MM.1S (cell line): ENCODE data around the gene LOC128125822.

Experiments used
- DNase-seq: peaks from one replicate; pipeline ENCODE4 v3.0.0-alpha.2; 2015
- H2AFZ ChIP-seq: fragments of 300-600 bp; sonication (generic); 2 replicates; pipeline ENCODE4 v1.6.0; 2016; ENCODE audit warnings: antibody characterized with exemption, low read length
- H3F3A ChIP-seq: fragments of 300-600 bp; sonication (generic); 2 replicates; pipeline ENCODE4 v1.6.1; 2016; ENCODE audit warnings: mild to moderate bottlenecking, antibody characterized with exemption, low read length, moderate library complexity, mixed read lengths; ENCODE audit not compliant: insufficient read depth
- H3K27ac ChIP-seq: fragments of 300-600 bp; sonication (generic); 2 replicates; pipeline ENCODE4 v1.5.1; 2016; ENCODE audit warnings: mild to moderate bottlenecking, low read length
- H3K27me3 ChIP-seq: fragments of 300-600 bp; sonication (generic); replicated peaks from 2 replicates; pipeline ENCODE4 v1.6.0; 2016; ENCODE audit warnings: low read length; ENCODE audit not compliant: insufficient read depth
- H3K36me3 ChIP-seq: fragments of 300-600 bp; sonication (generic); replicated peaks from 2 replicates; pipeline ENCODE4 v1.6.1; 2016; ENCODE audit warnings: mild to moderate bottlenecking, low read length, mixed read lengths; ENCODE audit not compliant: insufficient read depth
- H3K4me1 ChIP-seq: fragments of 300-600 bp; sonication (generic); 2 replicates; pipeline ENCODE4 v1.6.1; 2016; ENCODE audit warnings: low read length, mixed read lengths
- H3K4me2 ChIP-seq: fragments of 300-600 bp; sonication (generic); 2 replicates; pipeline ENCODE4 v1.6.0; 2016; ENCODE audit warnings: low read depth, low read length
- H3K4me3 ChIP-seq: fragments of 300-600 bp; sonication (generic); 2 replicates; pipeline ENCODE4 v1.5.1; 2016; ENCODE audit warnings: low read length, mixed read lengths
- H3K79me2 ChIP-seq: fragments of 300-600 bp; sonication (generic); 2 replicates; pipeline ENCODE4 v1.6.1; 2016; ENCODE audit warnings: mixed run types, low read length, mixed read lengths
- H3K9ac ChIP-seq: fragments of 300-600 bp; sonication (generic); 2 replicates; pipeline ENCODE4 v1.6.1; 2016; ENCODE audit warnings: low read length, mixed read lengths
- H3K9me2 ChIP-seq: fragments of 300-600 bp; sonication (generic); replicated peaks from 2 replicates; pipeline ENCODE4 v1.6.1; 2016; ENCODE audit warnings: mild to moderate bottlenecking, low read length, mixed read lengths; ENCODE audit not compliant: insufficient read depth
- H3K9me3 ChIP-seq: fragments of 300-600 bp; sonication (generic); replicated peaks from 2 replicates; pipeline ENCODE4 v1.6.1; 2016; ENCODE audit warnings: mild to moderate bottlenecking, low read length, mixed read lengths; ENCODE audit not compliant: insufficient read depth
- H4K20me1 ChIP-seq: fragments of 300-600 bp; sonication (generic); 2 replicates; pipeline ENCODE4 v1.6.1; 2016; ENCODE audit warnings: mild to moderate bottlenecking, low read length, moderate library complexity, mixed read lengths; ENCODE audit not compliant: insufficient read depth
- EZH2 ChIP-seq: fragments of 300-600 bp; sonication (generic); optimal IDR thresholded peaks from 2 replicates; pipeline ENCODE3; 2017; ENCODE audit warnings: low read depth, mild to moderate bottlenecking, antibody characterized with exemption, low read length, mixed read lengths
- EZH2phosphoT487 ChIP-seq: fragments of 300-600 bp; sonication (generic); IDR thresholded peaks from 2 replicates; pipeline ENCODE4 v1.6.1; 2018; ENCODE audit warnings: antibody characterized with exemption, low read length
- TF ChIP-seq, protein P1 (sequence below): fragments of 300-600 bp; sonication (generic); IDR thresholded peaks from 2 replicates; pipeline ENCODE4 v1.5.1; 2016; ENCODE audit warnings: antibody characterized with exemption, low read length, mixed read lengths

Gene LOC128125822

DNA sequence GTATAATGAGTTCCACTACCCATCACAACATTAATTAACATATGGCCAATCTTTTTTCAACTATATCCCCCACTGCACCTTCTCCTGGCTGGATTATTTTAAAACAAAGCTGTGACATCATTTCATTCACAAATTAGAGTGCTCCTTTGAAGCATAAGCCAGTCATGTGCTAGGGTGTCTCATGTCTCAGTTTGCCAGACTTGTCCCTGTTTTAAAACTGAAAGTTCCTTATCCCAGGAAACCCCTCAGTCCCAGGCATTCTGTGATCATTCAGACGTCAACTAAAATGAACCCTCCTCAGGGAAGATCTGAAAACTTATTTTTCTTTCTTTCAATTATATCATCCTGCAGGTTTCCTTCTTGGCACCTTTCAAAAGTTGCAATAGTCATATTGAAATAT is 29.3 kb upstream of the LOC128125822 start:
- H3K4me1 ChIP-seq, result no peaks in the 10 kb centered on the region
- H3K9ac ChIP-seq, result no peak overlapping the region
- no peak overlapping the region for H3K27ac ChIP-seq
- H3F3A ChIP-seq, result no peaks in the 10 kb centered on the region
- H4K20me1 ChIP-seq, result no peaks in the 10 kb centered on the region
- H3K79me2 ChIP-seq, result no peaks in the 10 kb centered on the region
- H3K27me3 ChIP-seq, result no peaks in the 10 kb centered on the region
- H2AFZ ChIP-seq, result no peak overlapping the region
- no peaks in the 10 kb centered on the region for H3K36me3 ChIP-seq
- DNase-seq, result no peak
- no peak overlapping the region for H3K4me3 ChIP-seq
- no peak overlapping the region for H3K4me2 ChIP-seq
- TF ChIP-seq, protein P1, sequence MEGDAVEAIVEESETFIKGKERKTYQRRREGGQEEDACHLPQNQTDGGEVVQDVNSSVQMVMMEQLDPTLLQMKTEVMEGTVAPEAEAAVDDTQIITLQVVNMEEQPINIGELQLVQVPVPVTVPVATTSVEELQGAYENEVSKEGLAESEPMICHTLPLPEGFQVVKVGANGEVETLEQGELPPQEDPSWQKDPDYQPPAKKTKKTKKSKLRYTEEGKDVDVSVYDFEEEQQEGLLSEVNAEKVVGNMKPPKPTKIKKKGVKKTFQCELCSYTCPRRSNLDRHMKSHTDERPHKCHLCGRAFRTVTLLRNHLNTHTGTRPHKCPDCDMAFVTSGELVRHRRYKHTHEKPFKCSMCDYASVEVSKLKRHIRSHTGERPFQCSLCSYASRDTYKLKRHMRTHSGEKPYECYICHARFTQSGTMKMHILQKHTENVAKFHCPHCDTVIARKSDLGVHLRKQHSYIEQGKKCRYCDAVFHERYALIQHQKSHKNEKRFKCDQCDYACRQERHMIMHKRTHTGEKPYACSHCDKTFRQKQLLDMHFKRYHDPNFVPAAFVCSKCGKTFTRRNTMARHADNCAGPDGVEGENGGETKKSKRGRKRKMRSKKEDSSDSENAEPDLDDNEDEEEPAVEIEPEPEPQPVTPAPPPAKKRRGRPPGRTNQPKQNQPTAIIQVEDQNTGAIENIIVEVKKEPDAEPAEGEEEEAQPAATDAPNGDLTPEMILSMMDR, result no peak
- TF ChIP-seq EZH2, result no peak
- TF ChIP-seq EZH2phosphoT487, result no peak
- no peaks in the 10 kb centered on the region for H3K9me3 ChIP-seq
- H3K9me2 ChIP-seq, result no peaks in the 10 kb centered on the region

DNA sequence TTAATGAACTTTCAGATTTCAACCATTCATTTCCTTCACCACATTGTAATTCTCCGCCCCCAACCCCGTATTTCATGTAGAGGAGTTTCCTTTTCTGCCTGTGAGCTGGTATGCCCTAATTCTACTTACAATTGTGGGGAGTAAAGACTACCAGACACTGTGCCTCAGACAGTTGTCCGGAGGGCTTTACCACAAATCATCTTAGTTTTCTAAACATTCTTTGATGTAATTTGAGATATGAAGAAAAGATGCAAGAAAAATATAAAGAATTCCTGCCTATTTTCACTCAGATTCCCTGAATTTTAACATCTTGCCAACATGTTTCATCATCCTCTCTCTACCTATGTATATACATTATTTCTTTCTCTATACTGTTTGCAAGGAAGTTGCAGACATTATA is 28.3 kb upstream of the LOC128125822 start:
- no peak for DNase-seq
- Histone ChIP-seq H2AFZ (no peak overlapping the region), H3K27ac (no peak overlapping the region)

DNA sequence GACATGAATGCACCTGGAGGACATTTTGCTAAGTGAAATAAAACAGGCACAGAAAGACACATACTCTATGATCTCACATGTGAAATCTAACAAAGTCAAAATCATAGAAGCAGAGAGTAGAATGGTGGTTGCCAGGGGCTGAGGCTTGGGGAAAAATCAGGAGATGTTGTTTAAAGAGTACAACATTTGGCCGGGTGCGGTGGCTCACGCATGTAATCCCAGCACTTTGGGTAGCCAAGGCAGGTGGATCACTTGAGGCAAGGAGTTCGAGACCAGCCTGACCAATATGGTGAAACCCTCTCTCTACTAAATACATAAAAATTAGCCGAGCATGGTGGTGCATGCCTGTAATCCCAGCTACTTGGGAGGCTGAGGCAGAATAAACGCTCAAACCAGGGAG is 26.0 kb upstream of the LOC128125822 start:
- no peaks in the 10 kb centered on the region for H3K79me2 ChIP-seq
- H2AFZ ChIP-seq, result no peak overlapping the region
- no peaks in the 10 kb centered on the region for H3K4me1 ChIP-seq
- H3K27ac ChIP-seq, result no peak overlapping the region
- TF ChIP-seq, protein P1, result no peak
- TF ChIP-seq EZH2phosphoT487 (no peak), EZH2 (no peak)
- H3K4me3 ChIP-seq, result no peak overlapping the region
- no peaks in the 10 kb centered on the region for H4K20me1 ChIP-seq
- H3K9me3 ChIP-seq, result no peaks in the 10 kb centered on the region
- H3K36me3 ChIP-seq, result no peaks in the 10 kb centered on the region
- no peak overlapping the region for H3K4me2 ChIP-seq
- H3K27me3 ChIP-seq, result no peaks in the 10 kb centered on the region
- no peak for DNase-seq
- no peaks in the 10 kb centered on the region for H3F3A ChIP-seq
- H3K9ac ChIP-seq, result no peak overlapping the region
- no peaks in the 10 kb centered on the region for H3K9me2 ChIP-seq

More for the DNA sequence above, 28.3 kb upstream of the LOC128125822 start:
- Histone ChIP-seq H3F3A (no peaks in the 10 kb centered on the region), H3K27me3 (no peaks in the 10 kb centered on the region), H4K20me1 (no peaks in the 10 kb centered on the region), H3K4me2 (no peak overlapping the region), H3K9ac (no peak overlapping the region), H3K36me3 (no peaks in the 10 kb centered on the region), H3K4me3 (no peak overlapping the region), H3K9me3 (no peaks in the 10 kb centered on the region), H3K9me2 (no peaks in the 10 kb centered on the region), H3K79me2 (no peaks in the 10 kb centered on the region), H3K4me1 (no peaks in the 10 kb centered on the region)
- TF ChIP-seq, protein P1, result no peak
- TF ChIP-seq EZH2phosphoT487, result no peak
- TF ChIP-seq EZH2, result no peak
